Fibroblast of pulmonary artery (primary cell): ENCODE measurements around the gene MATN1.
"Not testable (repeated sequence)": the region's sequence is repeated elsewhere in the genome, so short reads cannot be mapped to it uniquely, and the experiment has no call there.

Experiments used
- DNase-seq: peaks from one replicate; pipeline ENCODE4 v3.0.0-alpha.2; 2010; ENCODE audit warnings: low read depth
- H3K4me3 ChIP-seq: replicated peaks from 2 replicates; pipeline ENCODE4 v1.5.1; 2011; ENCODE audit warnings: low read depth, mild to moderate bottlenecking, control low read depth, low read length, moderate library complexity
- CTCF ChIP-seq: IDR thresholded peaks from 2 replicates; pipeline ENCODE4 v1.5.1; 2011; ENCODE audit warnings: mild to moderate bottlenecking, control low read depth, low read length, inconsistent platforms; ENCODE audit errors: missing control alignments

MATN1 gene

GRCh38 chr1:30723331-30723755 lies at the start of gene MATN1:
TSS of gene MATN1 (minus strand) at chr1:30723585. CDS start at chr1:30723551, 34 bp downstream.
- no peak for DNase-seq
- no peak within 1 kb of the TSS for H3K4me3 ChIP-seq
- TF ChIP-seq CTCF = no peak

GRCh38 chr1:30771005-30771404 lies 47.6 kb upstream of the MATN1 start:
- no peak for TF ChIP-seq CTCF
- DNase-seq = no peak
- H3K4me3 ChIP-seq = no peak overlapping the region

GRCh38 chr1:30770150-30770549 lies 46.8 kb upstream of the MATN1 start:
- TF ChIP-seq CTCF = no peak
- DNase-seq = no peak
- no peak overlapping the region for H3K4me3 ChIP-seq

- no peak for TF ChIP-seq CTCF
Measured at GRCh38 chr1:30768830-30769718, 45.7 kb upstream of the MATN1 start.

GRCh38 chr1:30768159-30768829 lies 44.9 kb upstream of the MATN1 start:
- no peak for DNase-seq
- no peak for TF ChIP-seq CTCF
- H3K4me3 ChIP-seq = no peak overlapping the region

More at GRCh38 chr1:30768830-30769718, 45.7 kb upstream of the MATN1 start:
- H3K4me3 ChIP-seq = no peak overlapping the region
- DNase-seq = peak; percentile 20

- DNase-seq, H3K4me3 ChIP-seq: not testable (repeated sequence)
Measured at GRCh38 chr1:30766948-30767347, 43.6 kb upstream of the MATN1 start.
